GM23338 (cell line): Measurements from ENCODE around the gene RIC1.

Experiments
- CREB1 ChIP-seq: fragments of 250-450 bp; sonication (Bioruptor Pico); IDR thresholded peaks from 2 replicates; pipeline ENCODE4 v1.5.0; 2020; ENCODE audit warnings: low read depth, mild to moderate bottlenecking, moderate library complexity
- CTCF ChIP-seq, 2 experiments: fragments of 200-600 bp in 1 of 2; sonication (generic) in 1 of 2; conservative IDR thresholded peaks; 2 replicates each; pipeline versions ENCODE4 v1.5.1 to v1.6.1; 2016 to 2017; ENCODE audit warnings: antibody characterized with exemption in 2 of 2, low read depth in 2 of 2, mild to moderate bottlenecking in 2 of 2, moderate library complexity in 1 of 2
- EZH2 ChIP-seq: fragments of 200-600 bp; sonication (generic); IDR thresholded peaks from one replicate; pipeline ENCODE4 v1.8.0; 2017; ENCODE audit warnings: antibody characterized with exemption, mild to moderate bottlenecking, low read depth; ENCODE audit not compliant: unreplicated experiment
- EZH2phosphoT487 ChIP-seq: fragments of 200-600 bp; sonication (generic); IDR thresholded peaks from one replicate; pipeline ENCODE4 v1.8.1; 2018; ENCODE audit warnings: antibody characterized with exemption; ENCODE audit not compliant: unreplicated experiment
- NANOG ChIP-seq: IDR thresholded peaks from 2 replicates; pipeline ENCODE4 v1.6.1; 2016; ENCODE audit warnings: antibody characterized with exemption, borderline replicate concordance
- POLR2AphosphoS5 ChIP-seq: IDR thresholded peaks from 2 replicates; pipeline ENCODE4 v1.6.1; 2016; ENCODE audit warnings: antibody characterized with exemption, low read depth
- ZNF331 ChIP-seq: fragments of 250-450 bp; sonication (Bioruptor Pico); IDR thresholded peaks from 2 replicates; pipeline ENCODE4 v1.5.0; 2020; ENCODE audit warnings: low read depth, mild to moderate bottlenecking, moderate library complexity
- TF ChIP-seq, protein P1 (sequence below): IDR thresholded peaks from one replicate; pipeline ENCODE4 v1.6.1; 2018; ENCODE audit warnings: antibody characterized with exemption; ENCODE audit not compliant: unreplicated experiment

- TF ChIP-seq, protein P1, sequence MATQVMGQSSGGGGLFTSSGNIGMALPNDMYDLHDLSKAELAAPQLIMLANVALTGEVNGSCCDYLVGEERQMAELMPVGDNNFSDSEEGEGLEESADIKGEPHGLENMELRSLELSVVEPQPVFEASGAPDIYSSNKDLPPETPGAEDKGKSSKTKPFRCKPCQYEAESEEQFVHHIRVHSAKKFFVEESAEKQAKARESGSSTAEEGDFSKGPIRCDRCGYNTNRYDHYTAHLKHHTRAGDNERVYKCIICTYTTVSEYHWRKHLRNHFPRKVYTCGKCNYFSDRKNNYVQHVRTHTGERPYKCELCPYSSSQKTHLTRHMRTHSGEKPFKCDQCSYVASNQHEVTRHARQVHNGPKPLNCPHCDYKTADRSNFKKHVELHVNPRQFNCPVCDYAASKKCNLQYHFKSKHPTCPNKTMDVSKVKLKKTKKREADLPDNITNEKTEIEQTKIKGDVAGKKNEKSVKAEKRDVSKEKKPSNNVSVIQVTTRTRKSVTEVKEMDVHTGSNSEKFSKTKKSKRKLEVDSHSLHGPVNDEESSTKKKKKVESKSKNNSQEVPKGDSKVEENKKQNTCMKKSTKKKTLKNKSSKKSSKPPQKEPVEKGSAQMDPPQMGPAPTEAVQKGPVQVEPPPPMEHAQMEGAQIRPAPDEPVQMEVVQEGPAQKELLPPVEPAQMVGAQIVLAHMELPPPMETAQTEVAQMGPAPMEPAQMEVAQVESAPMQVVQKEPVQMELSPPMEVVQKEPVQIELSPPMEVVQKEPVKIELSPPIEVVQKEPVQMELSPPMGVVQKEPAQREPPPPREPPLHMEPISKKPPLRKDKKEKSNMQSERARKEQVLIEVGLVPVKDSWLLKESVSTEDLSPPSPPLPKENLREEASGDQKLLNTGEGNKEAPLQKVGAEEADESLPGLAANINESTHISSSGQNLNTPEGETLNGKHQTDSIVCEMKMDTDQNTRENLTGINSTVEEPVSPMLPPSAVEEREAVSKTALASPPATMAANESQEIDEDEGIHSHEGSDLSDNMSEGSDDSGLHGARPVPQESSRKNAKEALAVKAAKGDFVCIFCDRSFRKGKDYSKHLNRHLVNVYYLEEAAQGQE, result no peak
- TF ChIP-seq EZH2 (no peak), CTCF (conservative IDR thresholded peaks at IDR 0.05; ENCODE audit: low read depth in 2 of 2) (no peak), EZH2phosphoT487 (no peak), NANOG (no peak), POLR2AphosphoS5 (no peak), CREB1 (CRISPR knock-in tag) (no peak), ZNF331 (no peak)
These were observed 119.5 kb downstream of the RIC1 start for GRCh38 chr9:5748438-5748837.
